Hematopoietic multipotent progenitor cell treated with erythropoietin and hydrocortisone succinate and interleukin-3 and kit ligand, for 4 days (in vitro differentiated cells): Measurements from ENCODE around the gene ROR1.
A peak's percentile ranks its signal among the peaks of the same experiment; 100 is the strongest.
"Not testable (repeated sequence)": the region's sequence is repeated elsewhere in the genome, so short reads cannot be mapped to it uniquely, and the experiment has no call there.

Experiments used
- DNase-seq: peaks from one replicate; pipeline ENCODE4 v3.0.0-alpha.2; 2015

ROR1 gene

GRCh38 chr1:64073705-64074104 lies 299.9 kb downstream of the ROR1 start:
- DNase-seq, result no peak

DNA sequence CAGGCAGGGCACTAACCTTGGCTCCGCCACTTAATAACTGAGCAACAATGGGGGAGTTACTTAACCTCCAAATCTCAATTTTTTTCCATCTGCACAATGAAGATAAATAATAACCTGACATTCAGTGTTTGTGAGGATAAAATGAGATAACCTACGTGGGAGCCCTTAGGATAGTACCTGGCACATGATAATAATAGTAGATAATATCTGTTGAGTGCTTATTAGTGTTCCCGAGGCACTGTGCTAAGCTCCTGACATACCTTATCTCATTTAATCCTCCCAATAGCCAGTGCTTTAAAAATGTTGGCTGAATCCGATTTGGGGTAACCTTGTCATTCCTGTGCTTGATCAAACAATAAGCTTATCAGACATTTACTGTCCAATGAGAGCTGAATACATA lies 300.9 kb downstream of the ROR1 start:
- DNase-seq, result no peak

DNA sequence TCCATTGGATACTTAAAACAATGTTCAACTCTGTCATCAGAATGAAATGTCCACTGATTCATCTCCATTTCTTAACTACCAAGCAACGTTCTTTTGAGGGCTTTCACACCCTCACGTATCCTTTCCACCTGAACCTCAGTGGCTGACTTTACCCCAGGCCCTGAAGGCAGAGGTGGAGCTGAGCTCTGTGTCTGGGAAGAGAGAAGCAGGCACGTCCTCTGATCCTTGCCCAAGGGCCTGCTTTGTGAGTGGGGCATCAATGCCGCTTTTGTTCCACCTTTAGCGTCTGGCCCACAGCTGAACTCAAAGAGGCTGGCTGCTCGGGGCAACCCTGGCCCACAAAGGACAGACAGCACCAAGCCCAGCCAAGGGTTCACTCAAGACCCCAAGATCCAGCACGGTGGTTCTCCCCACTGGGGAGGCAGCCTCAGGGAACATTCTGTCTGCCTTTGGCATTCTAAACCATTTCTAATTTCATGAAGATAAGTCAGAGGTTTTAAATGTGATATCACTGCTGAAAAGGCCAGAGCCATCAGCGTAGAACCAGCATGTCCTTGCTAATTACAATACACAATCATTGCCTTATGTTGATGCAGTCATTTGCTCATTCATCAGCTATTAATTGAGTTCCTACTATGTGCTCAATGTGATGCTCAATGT lies 303.6 kb downstream of the ROR1 start:
- DNase-seq, result no peak

DNA sequence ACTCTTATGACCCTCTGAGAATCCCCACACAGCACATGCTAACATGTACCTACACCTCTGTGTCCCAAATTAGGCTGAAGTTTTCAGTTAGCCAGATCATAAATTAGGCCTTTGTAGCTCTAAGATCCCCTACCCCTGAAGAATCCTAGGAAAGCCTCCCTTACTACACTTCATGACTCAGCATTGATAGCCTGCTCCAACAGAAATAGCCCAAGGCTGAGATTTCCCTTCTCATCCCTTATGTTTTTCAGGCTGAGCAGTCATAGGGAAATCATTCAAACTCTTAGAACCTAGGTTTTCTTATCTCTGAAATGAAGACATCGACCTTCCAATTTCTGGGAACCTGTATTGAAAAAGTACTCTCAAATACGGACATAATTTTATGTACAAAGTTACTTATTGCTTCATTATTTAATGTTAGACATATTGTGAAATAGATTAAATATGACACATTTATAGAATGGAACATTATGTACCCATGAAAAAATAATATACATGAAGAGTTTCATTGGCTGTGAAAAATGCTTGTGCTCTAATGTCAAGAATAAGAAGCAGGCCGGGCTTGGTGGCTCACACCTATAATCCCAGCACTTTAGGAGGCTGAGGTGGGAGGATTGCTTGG lies 307.2 kb downstream of the ROR1 start:
- no peak for DNase-seq

DNA sequence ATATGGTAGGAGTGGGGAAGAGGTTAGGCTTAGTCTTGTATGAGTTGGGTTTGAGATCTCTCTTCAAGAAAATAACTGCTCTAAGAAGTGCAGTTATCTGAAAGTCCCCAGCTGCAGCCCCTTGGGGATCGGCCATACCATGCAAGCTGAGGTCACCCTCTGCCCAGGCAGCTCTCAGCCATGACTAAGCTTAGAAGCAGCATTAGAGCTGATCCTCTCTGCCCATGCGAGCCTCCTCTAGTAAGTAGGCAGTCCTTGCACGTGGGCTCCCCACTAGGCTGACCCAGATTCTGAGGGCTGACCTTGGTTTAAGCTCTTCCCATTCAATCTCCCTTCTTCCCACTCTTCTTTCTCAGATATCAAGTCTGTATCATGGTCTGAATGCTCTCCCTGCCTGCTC lies 308.6 kb downstream of the ROR1 start:
- DNase-seq, result no peak

DNA sequence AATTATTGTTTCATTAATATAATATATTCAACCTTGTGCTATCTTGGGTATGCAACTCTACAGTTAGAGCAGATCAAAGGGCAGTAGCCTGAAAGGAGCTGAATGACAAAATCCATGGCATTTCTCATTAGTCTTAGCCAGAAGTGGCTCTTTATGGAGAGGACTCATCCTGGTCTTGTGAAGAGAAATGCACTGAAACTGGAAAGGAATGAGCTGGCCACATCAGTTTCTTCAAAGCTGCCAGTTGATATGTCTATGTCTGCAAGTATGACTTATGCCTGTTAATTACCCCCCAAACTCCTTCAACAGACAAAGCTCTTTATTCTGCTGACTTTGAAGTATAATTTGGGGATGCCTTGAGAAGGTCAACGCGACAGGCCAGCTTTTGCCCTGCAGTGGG lies 310.6 kb downstream of the ROR1 start:
- no peak for DNase-seq

GRCh38 chr1:64087768-64088167 lies 314.0 kb downstream of the ROR1 start:
- peak; percentile 62 for DNase-seq

DNA sequence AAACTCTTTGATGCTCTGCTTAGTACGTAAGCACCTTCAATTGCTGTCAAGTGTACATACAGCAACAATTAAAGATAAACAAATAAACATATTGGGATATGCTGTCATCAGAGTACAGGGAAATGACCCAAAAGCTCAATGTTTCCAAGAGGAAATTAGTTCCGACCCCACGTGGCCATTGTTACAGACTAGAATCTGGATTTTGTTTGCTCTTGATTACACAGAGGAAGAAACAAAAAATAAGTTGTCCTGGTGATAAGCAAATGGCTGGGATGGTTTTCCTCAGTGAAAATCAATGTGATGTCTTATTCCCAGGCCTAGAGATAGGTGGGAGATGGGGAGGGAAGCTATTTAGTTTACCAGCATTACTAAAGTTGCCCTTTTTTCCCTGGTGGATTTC lies 316.6 kb downstream of the ROR1 start:
- DNase-seq, result no peak

- DNase-seq, result no peak
Measured at GRCh38 chr1:64092851-64093371, 319.1 kb downstream of the ROR1 start.

GRCh38 chr1:64093941-64094340 lies 320.1 kb downstream of the ROR1 start:
- no peak for DNase-seq

DNA sequence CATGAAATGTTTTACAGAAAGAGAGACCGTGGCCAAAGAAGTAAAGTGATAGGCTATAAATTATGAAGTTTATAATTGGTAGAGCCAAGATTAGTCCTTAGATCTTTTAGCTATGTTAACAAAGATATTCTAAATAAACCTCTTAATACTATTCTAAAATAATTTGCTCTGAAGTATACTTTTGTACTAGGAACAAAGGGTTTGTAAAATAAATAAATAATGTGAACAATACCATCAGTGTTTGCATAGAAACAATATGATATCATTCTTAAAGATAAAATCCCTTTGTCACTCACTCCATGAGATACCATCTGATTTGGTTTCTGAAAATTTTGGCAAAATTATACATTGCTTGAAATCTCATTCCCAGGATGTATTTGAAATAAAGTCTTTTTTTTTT lies 322.0 kb downstream of the ROR1 start:
- DNase-seq, result no peak

GRCh38 chr1:64097859-64098258 lies 324.0 kb downstream of the ROR1 start:
- DNase-seq, result no peak

DNA sequence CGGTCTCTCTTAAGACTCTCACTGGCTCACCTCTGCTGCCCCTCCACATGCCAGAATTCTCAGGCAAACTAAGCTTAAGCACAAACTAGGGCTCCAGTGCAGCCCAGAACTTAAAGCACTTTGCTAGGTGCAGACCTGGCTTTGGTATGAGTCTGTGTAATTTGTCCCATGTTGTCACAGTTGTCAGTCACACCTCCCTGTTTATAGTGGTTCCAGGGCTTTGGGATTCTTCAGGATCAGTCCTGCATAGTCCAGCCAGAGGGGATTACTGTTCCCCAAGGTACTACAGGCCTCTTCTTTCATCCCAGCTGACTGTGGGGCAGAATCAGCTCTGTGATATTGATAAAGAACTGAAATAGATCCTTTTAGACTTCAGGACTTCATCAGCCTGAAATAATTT lies 324.6 kb downstream of the ROR1 start:
- no peak for DNase-seq

GRCh38 chr1:64098846-64099582 lies 325.2 kb downstream of the ROR1 start:
- no peak for DNase-seq

GRCh38 chr1:64100791-64101190 lies 327.0 kb downstream of the ROR1 start:
- no peak for DNase-seq

DNA sequence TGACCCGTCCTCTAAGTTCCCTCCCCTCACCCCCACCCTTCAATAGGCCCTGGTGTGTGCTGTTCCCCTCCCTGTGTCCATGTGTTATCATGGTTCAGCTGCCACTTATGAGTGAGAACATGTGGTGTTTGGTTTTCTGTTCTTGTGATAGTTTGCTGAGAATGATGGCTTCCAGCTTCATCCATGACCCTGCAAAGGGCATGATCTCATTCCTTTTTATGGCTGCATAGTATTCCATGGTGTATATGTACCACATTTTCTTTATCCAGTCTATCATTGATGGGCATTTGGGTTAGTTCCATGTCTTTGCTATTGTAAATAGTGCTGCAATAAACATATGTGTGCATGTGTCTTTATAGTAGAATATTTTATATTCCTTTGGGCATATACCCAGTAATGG lies 330.8 kb downstream of the ROR1 start:
- DNase-seq, result not testable (repeated sequence)

- no peak for DNase-seq
Measured at GRCh38 chr1:64107118-64107519, 333.3 kb downstream of the ROR1 start.

- DNase-seq, result no peak
Measured at GRCh38 chr1:64107632-64108031, 333.8 kb downstream of the ROR1 start.

DNA sequence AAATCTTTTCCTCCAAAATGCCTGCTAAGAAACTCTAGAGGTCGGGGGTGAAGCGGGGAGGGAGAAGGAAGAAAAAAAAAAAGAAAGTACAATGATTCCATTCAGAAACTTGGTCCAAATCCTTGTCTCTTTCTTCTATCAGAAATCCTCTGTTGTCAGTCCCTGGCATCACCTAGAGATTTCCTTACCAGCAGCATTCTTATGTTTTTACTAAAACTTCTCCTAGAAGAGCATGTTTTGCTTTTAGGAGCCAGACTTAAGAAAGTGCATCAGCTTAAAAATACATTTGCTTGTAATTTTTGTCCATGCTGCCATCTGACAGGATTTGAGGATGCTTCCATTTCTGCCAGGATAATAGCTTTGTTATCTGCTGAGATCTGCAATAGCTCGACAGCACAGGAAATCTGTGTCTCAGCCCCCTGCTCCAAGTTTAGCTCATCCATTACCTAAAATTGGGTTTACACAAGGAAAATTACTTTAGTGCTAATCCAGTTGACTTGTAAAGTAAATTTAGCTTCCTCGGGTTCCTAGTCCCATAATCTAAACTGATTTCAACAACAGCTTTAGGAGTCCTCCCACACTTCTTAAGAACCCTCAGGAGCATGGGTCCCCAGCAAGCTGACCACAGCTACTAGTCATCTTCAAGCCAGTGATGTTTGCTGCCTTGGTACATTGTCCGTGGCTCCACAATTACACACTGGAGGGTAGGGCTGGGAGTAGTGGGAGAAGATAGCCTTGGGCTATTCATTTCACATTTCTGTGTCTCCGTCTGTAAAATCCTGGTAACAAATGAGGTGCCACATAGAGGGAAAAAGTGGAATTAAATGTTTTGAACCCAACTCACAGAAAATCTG lies 337.3 kb downstream of the ROR1 start:
- DNase-seq, result no peak

DNA sequence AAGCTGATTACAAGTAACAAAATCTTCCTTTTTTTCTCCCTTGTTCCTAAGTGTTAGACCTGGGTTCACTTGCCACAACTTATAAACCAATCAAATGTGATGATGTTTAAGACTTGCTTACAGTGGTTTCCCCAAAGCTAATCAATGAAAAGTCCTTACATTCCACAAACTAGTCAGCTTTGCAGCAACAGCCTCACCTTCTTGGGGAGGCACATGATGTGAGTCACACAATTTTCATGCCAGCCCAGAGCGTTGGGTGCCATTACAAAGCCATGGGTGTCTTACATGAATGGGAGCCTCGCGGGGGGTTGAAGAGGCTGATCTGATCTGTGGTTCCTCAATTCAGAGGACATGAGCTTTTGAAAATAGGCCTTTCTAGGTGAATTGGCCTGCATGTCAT lies 338.0 kb downstream of the ROR1 start:
- DNase-seq, result peak; percentile 7

GRCh38 chr1:64112281-64112680 lies 338.5 kb downstream of the ROR1 start:
- no peak for DNase-seq

GRCh38 chr1:64114012-64114525 lies 340.3 kb downstream of the ROR1 start:
- no peak for DNase-seq

GRCh38 chr1:64116537-64116936 lies 342.7 kb downstream of the ROR1 start:
- no peak for DNase-seq
